Right hindlimb (tissue), 1 donor: ENCODE data around the gene NUP93.
"Not testable (repeated sequence)": the region's sequence is repeated elsewhere in the genome, so short reads cannot be mapped to it uniquely, and the experiment has no call there.

Source experiments
- DNase-seq: peaks from one replicate; pipeline ENCODE4 v3.0.0-alpha.2; 2018

NUP93 gene

GRCh38 chr16:56877486-56878182, 147.7 kb downstream of the NUP93 start:
- DNase-seq: no peak

- DNase-seq: no peak
Measured at GRCh38 chr16:56878282-56878854, 148.4 kb downstream of the NUP93 start.

GRCh38 chr16:56879276-56879675, 149.3 kb downstream of the NUP93 start:
- no peak for DNase-seq

- DNase-seq: no peak
Measured at GRCh38 chr16:56880176-56880575, 150.2 kb downstream of the NUP93 start.

GRCh38 chr16:56880685-56881084, 150.8 kb downstream of the NUP93 start:
- no peak for DNase-seq

DNA sequence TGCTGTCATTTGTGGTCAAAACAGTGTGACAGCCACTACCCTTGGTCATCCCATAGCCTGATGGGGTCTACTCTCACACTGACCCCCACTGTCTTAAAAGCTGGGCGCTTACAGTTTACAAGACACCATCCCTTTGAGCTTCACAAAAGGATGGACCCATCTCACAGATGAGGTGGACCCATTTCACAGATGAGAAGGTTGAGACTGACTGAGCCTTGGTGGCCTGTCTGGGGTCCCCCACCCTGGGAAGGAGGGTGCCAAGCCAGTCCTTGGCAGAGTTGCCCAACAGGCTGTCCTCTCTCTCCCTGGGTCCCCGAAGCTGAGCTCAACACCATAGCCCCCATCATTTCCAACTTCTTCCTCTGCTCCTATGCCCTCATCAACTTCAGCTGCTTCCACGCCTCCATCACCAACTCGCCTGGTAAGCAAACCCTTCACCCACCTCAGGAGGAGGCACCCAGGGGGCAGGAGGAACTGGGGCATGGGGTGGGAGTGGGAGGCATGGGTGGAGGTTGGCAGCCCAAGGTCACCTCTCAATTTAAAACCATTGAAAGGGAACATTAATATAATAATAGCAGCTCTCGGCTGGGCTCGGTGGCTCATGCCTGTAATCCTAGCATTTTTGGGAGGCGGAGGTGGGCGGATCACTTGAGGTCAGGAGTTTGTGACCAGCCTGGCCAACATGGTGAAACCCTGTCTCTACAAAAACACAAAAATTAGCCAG, 152.3 kb downstream of the NUP93 start:
- DNase-seq: no peak

DNA sequence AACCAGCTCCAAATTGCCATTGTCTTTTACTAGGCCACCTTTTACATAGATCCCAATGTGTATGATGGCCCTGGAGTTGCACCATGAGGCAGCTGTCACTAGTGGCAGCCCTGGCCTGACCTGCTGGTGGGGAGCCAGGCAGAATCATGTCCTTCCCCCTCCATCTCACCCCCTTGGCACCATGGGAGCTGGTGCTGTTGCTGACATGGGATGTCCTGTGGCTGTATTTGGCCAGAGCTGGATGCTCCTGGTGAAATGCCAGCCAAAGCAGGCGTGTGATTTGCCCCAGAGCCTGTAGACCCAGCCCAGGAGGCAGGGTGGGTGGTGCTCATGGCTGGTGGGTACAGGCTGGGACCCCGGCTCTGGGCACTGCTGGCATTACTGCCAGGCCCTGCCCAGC, 153.7 kb downstream of the NUP93 start:
- no peak for DNase-seq

GRCh38 chr16:56884026-56884582, 154.2 kb downstream of the NUP93 start:
- no peak for DNase-seq

DNA sequence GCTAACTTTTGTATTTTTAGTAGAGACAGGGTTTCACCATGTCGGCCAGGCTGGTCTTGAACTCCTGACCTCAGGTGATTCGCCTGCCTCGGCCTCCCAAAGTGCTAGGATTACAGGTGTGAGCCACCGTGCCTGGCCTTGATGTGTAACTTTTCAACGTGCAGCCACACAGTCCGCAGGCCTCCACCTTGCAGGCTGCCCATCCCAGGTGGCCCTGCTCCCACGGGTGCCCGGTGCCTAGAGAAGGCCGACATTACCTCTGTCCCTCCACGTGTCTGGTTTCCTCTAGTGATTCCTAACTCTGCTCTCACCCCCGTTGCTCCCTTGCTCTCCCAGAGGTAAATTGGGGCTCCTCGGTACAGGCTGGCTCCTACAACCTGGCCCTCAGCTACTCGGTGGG, 155.0 kb downstream of the NUP93 start:
- DNase-seq: not testable (repeated sequence)

DNA sequence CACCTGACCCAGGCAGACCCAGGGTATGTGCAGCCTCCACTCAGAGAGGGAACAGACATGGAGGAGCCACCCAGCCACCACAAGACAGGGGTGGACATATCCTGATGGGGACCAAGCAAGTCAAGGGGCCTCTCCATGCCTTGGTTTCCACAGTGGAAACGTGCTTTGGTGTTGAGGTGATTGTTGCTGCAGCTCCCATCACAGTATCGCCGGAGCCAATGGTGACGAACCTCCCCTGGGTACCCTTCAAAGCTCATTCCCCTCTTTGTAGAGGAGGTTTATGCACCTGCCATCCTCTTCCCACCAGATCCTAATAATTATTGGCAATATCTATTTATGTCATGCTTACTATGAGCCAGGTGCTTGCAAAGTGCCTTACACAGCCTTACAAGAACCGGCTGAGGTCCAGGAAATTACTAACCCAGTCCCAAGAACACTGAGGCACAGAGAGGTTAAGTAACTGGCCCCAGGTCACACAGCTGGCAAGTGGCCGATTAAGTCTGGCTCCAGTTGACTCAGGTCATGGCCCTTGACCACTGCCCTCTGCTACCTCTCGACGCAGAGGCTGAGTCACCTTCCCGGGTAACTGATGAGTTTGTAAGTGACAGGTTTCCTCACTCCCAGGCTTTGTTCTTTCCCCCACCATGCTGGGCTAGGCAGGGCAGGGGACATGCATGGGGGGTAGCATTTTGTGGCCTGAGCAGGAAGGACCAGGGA, 155.7 kb downstream of the NUP93 start:
- DNase-seq: no peak

DNA sequence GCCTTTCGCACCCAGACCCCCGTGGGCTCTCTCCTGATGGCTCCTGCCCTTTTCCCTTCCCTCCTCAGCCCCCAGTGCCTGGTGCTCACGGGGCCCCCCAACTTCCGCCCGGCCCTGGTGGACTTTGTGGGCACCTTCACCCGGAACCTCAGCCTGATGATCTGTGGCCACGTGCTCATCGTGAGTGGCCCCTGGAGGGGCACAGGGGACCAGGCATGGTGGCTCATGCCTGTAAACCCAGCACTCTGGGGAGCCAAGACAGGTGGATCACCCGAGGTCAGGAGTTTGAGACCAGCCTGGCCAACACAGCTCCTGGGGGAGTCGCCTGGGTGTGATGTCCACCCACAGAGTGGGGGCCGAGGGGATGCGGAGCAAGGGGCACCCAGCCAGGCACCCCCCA, 156.4 kb downstream of the NUP93 start:
- DNase-seq: no peak

DNA sequence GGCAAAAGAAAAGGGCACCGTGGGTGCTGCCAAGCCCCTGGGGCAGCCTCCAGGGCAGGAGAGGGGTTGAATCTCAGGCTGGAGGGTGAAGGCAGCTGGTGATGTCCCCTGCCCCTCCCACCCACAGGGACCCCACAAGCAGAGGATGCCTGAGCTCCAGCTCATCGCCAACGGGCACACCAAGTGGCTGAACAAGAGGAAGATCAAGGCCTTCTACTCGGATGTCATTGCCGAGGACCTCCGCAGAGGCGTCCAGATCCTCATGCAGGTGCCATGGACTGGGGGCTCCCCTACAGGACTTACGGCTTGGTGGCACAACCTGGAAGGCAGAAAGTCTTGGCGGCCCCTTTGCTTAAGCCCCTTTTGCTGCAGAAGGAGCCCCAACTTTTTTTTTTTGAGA, 156.9 kb downstream of the NUP93 start:
- DNase-seq: no peak

DNA sequence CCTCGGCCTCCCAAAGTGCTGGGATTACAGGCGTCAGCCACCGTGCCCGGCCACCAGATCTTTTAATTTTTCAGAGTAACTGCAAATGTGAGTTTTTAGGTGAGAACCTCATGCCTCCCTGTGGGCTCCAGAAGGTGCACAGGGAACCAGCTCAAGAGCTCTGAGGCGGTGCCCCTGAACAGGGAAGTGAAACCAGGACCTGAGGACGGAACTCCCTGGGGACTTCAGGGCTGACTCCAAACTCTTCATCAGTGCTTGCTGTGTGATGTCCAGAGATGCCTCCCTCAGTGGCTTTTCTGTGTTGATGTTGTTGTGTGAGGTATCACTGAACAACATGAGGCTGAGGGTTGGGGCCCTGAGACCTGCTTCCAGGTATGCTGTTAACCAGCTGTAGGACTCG, 158.9 kb downstream of the NUP93 start:
- no peak for DNase-seq

- no peak for DNase-seq
Measured at GRCh38 chr16:56889206-56889605, 159.3 kb downstream of the NUP93 start.

- DNase-seq: no peak
Measured at GRCh38 chr16:56891685-56892084, 161.8 kb downstream of the NUP93 start.

- no peak for DNase-seq
Measured at GRCh38 chr16:56892705-56893104, 162.8 kb downstream of the NUP93 start.

DNA sequence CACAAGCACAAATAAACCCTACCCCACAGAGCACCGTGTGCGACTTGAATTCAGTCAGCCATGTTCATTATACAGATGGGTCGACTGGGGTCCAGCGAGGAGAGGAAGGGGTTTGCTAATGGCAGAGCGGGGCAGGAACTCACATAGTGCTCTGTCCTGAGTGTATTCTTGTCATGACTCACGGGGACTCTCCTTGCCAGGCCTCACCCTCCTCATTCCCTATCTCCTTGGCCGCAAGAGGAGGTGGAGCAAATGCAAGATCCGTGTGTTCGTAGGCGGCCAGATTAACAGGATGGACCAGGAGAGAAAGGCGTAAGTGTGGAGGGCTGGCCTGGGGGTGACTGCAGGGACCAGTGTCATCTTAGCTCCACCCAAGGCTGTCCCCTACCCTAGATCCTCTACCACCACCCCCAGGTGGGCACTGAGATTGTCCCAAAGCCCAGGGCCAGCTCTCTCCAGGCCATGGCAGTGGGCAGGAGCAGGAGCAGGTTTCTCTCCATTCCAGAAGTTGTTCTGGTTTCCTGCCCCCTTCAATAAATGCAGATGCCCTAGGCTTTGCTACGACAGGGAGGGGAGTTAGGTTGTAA, 164.5 kb downstream of the NUP93 start:
- no peak for DNase-seq

DNA sequence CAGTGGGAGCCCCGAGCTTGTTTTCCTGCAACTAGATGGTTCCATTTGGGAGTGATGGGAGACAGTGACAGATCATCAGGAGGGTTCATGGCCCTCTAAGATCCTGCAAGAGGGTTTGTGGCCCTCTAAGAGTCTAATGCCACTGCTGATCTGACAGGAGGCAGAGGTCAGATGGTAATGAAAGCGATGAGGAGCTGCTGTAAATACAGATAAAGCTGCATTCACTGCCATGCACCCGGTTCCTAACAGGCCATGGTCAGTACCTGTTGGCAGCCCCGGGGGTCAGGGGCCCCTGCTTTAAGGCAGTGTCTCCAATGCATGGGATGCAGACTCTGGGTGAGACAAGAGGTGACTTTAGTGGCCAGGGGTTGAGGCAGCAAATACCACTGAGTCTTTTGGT, 165.9 kb downstream of the NUP93 start:
- no peak for DNase-seq

GRCh38 chr16:56896244-56896643, 166.3 kb downstream of the NUP93 start:
- DNase-seq: no peak

DNA sequence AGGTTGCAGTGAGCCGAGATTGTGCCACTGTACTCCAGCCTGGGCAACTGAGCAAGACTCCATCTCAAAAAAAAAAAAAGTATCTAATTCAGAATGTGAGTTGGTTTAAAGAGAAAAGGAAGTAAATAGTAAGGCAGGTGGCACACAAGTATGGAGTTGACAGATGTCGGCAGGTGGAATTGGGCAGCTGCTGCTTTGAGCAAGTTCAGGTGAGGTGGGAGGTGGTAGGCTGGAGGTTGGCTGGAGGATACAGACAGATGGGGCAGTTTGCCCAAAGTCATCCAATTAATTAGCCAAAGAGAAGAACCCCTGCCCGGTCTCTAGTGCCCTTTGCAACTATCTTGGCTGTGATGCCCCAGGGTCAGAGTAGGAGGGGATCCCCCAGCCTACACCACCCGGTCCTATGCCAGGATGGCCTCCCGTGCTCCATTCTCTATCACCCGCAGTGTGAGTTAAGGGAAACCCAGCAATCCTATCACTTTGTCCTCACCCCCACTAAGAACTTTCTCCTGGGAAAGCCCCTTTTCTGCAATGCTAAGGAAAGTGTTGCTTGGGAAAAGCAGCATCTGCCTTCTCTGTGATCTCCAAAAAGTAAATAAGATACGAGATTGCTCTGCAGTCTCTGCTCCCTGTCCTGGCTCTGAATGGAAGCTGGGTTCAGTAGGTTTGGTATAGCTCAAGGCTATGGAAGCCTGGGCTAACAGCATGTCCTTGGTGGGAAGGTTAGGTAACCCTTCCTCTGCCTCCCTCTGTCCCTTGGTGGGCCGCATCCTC, 167.3 kb downstream of the NUP93 start:
- DNase-seq: no peak

DNA sequence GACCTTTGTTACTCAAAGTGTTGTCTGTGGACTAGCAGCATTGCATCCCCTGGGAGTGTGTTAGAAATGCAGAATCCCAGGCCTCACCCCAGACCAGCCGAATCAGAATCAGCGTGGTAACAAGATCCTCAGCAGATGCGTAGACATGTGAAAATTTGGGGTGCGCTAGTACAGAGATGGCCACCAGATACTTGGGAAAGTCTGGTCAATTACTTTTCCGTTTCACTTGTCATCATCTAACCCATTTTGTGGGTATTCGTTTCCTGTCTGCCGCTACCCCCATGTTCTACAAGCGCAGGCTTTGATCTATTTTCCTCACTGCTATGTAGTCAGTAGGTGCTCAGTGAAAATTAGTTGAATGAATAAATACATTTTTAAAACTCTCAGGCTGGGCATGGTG, 168.9 kb downstream of the NUP93 start:
- DNase-seq: no peak
